ENCODE results near the gene DLST.

DLST gene

GRCh38 chr14:74835645-74836250 lies 46.0 kb upstream of the DLST start:
- H3K4me3 ChIP-seq (replicated peaks; ENCODE audit: insufficient read depth, low read length), result no peak overlapping the region

GRCh38 chr14:74836251-74836960 lies 45.3 kb upstream of the DLST start:
- H3K27ac ChIP-seq (replicated peaks), result no peak overlapping the region
- H3K27me3 ChIP-seq (ENCODE audit: insufficient read depth, poor library complexity, severe bottlenecking), result no peaks in the 10 kb centered on the region
- DNase-seq (ENCODE audit: low read depth in 1 of 2, low spot score in 1 of 2), result no peak
- no peak overlapping the region for H3K4me3 ChIP-seq (replicated peaks; ENCODE audit: insufficient read depth, low read length)
- TF ChIP-seq CTCF (IDR thresholded peaks at IDR 0.05; ENCODE audit: insufficient read depth, low read length), result no peak
- TF ChIP-seq POLR2AphosphoS5 (IDR thresholded peaks at IDR 0.05; ENCODE audit: low read depth), result no peak
- TF ChIP-seq SPI1 (IDR thresholded peaks at IDR 0.05; ENCODE audit: borderline replicate concordance, low read depth), result no peak
- no peak for TF ChIP-seq GABPA (IDR thresholded peaks at IDR 0.05; ENCODE audit: low read depth)
- TF ChIP-seq REST (IDR thresholded peaks at IDR 0.05; ENCODE audit: insufficient replicate concordance, low read depth), result no peak

More at GRCh38 chr14:74835645-74836250, 46.0 kb upstream of the DLST start:
- TF ChIP-seq POLR2AphosphoS5 (IDR thresholded peaks at IDR 0.05; ENCODE audit: low read depth) (no peak), GABPA (IDR thresholded peaks at IDR 0.05; ENCODE audit: low read depth) (no peak), SPI1 (IDR thresholded peaks at IDR 0.05; ENCODE audit: borderline replicate concordance, low read depth) (no peak), CTCF (IDR thresholded peaks at IDR 0.05; ENCODE audit: insufficient read depth, low read length) (no peak), REST (IDR thresholded peaks at IDR 0.05; ENCODE audit: insufficient replicate concordance, low read depth) (no peak)
- Histone ChIP-seq H3K27me3 (ENCODE audit: insufficient read depth, poor library complexity, severe bottlenecking) (no peaks in the 10 kb centered on the region), H3K27ac (replicated peaks) (no peak overlapping the region)
- DNase-seq (ENCODE audit: low read depth in 1 of 2, low spot score in 1 of 2), result no peak

- no peak overlapping the region for H3K4me3 ChIP-seq (replicated peaks; ENCODE audit: insufficient read depth, low read length)
- DNase-seq (ENCODE audit: low read depth in 1 of 2, low spot score in 1 of 2), result no peak
- TF ChIP-seq GABPA (IDR thresholded peaks at IDR 0.05; ENCODE audit: low read depth) (no peak), SPI1 (IDR thresholded peaks at IDR 0.05; ENCODE audit: borderline replicate concordance, low read depth) (no peak), REST (IDR thresholded peaks at IDR 0.05; ENCODE audit: insufficient replicate concordance, low read depth) (no peak), CTCF (IDR thresholded peaks at IDR 0.05; ENCODE audit: insufficient read depth, low read length) (no peak), POLR2AphosphoS5 (IDR thresholded peaks at IDR 0.05; ENCODE audit: low read depth) (no peak)
- H3K27me3 ChIP-seq (ENCODE audit: insufficient read depth, poor library complexity, severe bottlenecking), result no peaks in the 10 kb centered on the region
- H3K27ac ChIP-seq (replicated peaks), result no peak overlapping the region
Measured at GRCh38 chr14:74838166-74838565, 43.5 kb upstream of the DLST start.

All from HL-60 (cell line).